ENCODE measurements around the gene BMPR2.

- TF ChIP-seq CTCF (IDR thresholded peaks at IDR 0.05) (no peak), EZH2 (IDR thresholded peaks at IDR 0.05; ENCODE audit: borderline replicate concordance, insufficient read depth, low read depth, low read length, poor library complexity, severe bottlenecking) (no peak)
Observed at GRCh38 chr2:202353430-202353829, 22.7 kb upstream of the BMPR2 start.
